ENCODE measurements around the gene AATF. TPM values are rescaled to one million over a fixed set of nuclear protein-coding genes. Genes with fewer than 3 reads are reported as not detected.

Gene AATF
- total and polyA plus RNA-seq, 9 donors, result 28.5 to 73.6 (median 42.5) TPM

GRCh38 chr17:37047631-37048104 is 98.9 kb downstream of the AATF start:
- intact Hi-C loops (cut with DNase I), result loop anchor here in 3 of 4 donors (5.0 kb wide), 2 partner anchors 415 to 420 kb away; no protein-coding TSS in a partner anchor
- H3K36me3 ChIP-seq, result no peaks in the 10 kb centered on the region
- no peaks in the 10 kb centered on the region for H3K9me3 ChIP-seq
- no peak overlapping the region for H3K27ac ChIP-seq
- TF ChIP-seq CTCF (IDR thresholded peaks at IDR 0.05) (peak; percentile 52 to 76 (median 56)), EP300 (IDR thresholded peaks at IDR 0.05) (no peak)
- peak; percentile 64 to 81 (median 77) for DNase-seq
- H3K4me1 ChIP-seq (ENCODE audit: insufficient read depth), result no peaks in the 10 kb centered on the region
- H3K27me3 ChIP-seq, result no peaks in the 10 kb centered on the region
- no peak overlapping the region for H3K4me3 ChIP-seq
- WGBS, 3 donors, result 6 to 7% (median 6%) methylated on average over 9 of the region's 9 CpGs

GRCh38 chr17:37048811-37049210 is 100.1 kb downstream of the AATF start:
- H3K27ac ChIP-seq, result no peak overlapping the region
- H3K4me3 ChIP-seq, result no peak overlapping the region
- H3K27me3 ChIP-seq, result no peaks in the 10 kb centered on the region
- intact Hi-C loops (cut with DNase I), result loop anchor here in 3 of 4 donors (5.0 kb wide), 2 partner anchors 417 to 422 kb away; no protein-coding TSS in a partner anchor
- no peaks in the 10 kb centered on the region for H3K4me1 ChIP-seq (ENCODE audit: insufficient read depth)
- TF ChIP-seq EP300 (IDR thresholded peaks at IDR 0.05), result no peak
- no peak for TF ChIP-seq POLR2A (IDR thresholded peaks at IDR 0.05)
- TF ChIP-seq CTCF (IDR thresholded peaks at IDR 0.05), result no peak
- no peak for DNase-seq
- H3K36me3 ChIP-seq, result no peaks in the 10 kb centered on the region
- H3K9me3 ChIP-seq, result no peaks in the 10 kb centered on the region
- WGBS, 3 donors, result 94 to 95% (median 95%) methylated on average over 5 of the region's 5 CpGs

GRCh38 chr17:37050920-37051319 is 102.2 kb downstream of the AATF start:
- Histone ChIP-seq H3K27ac (no peak overlapping the region), H3K4me3 (no peak overlapping the region), H3K4me1 (ENCODE audit: insufficient read depth) (peaks cover 2% of the 10 kb centered on the region), H3K9me3 (no peaks in the 10 kb centered on the region), H3K36me3 (no peaks in the 10 kb centered on the region), H3K27me3 (no peaks in the 10 kb centered on the region)
- no peak for TF ChIP-seq CTCF (IDR thresholded peaks at IDR 0.05)
- no peak for TF ChIP-seq EP300 (IDR thresholded peaks at IDR 0.05)
- no peak for TF ChIP-seq POLR2A (IDR thresholded peaks at IDR 0.05)
- DNase-seq, result no peak
- 93 to 96% (median 96%) methylated on average over 5 of the region's 5 CpGs for WGBS, 3 donors
- intact Hi-C loops (cut with DNase I), result loop anchor here in 1 of 4 donors (10.0 kb wide), 1 partner anchor 416 kb away; no protein-coding TSS in a partner anchor

- intact Hi-C loops (cut with DNase I), result loop anchor here in 1 of 4 donors (10.0 kb wide), 1 partner anchor 417 kb away; no protein-coding TSS in a partner anchor
- TF ChIP-seq EP300 (IDR thresholded peaks at IDR 0.05), result no peak
- no peak for TF ChIP-seq CTCF (IDR thresholded peaks at IDR 0.05)
- no peak for TF ChIP-seq POLR2A (IDR thresholded peaks at IDR 0.05)
- Histone ChIP-seq H3K27me3 (no peaks in the 10 kb centered on the region), H3K27ac (no peak overlapping the region), H3K4me3 (no peak overlapping the region), H3K4me1 (ENCODE audit: insufficient read depth) (peaks cover 2% of the 10 kb centered on the region), H3K36me3 (no peaks in the 10 kb centered on the region), H3K9me3 (no peaks in the 10 kb centered on the region)
- 92 to 95% (median 95%) methylated on average over 5 of the region's 5 CpGs for WGBS, 3 donors
- no peak for DNase-seq
Observed at GRCh38 chr17:37051381-37051780, 102.6 kb downstream of the AATF start.

All from ovary (tissue), 9 donors.